ENCODE results near the gene EVC.

- TF ChIP-seq GATA2 (IDR thresholded peaks at IDR 0.05; ENCODE audit: low read depth, low read length), result no peak
- TF ChIP-seq GATA3 (IDR thresholded peaks at IDR 0.05; ENCODE audit: low read depth, low read length), result no peak
Observed at GRCh38 chr4:5708449-5709206, 2.4 kb upstream of the EVC start, which contains the start of gene EVC2.

All from SH-SY5Y (cell line).